Measurements from ENCODE around the gene FJX1.
A peak's percentile ranks its signal among the peaks of the same experiment; 100 is the strongest.

FJX1 gene

GRCh38 chr11:35606206-35606605 is 12.1 kb upstream of the FJX1 start:
- DNase-seq (ENCODE audit: low spot score): no peak

GRCh38 chr11:35608502-35608901 is 9.8 kb upstream of the FJX1 start:
- no peak for DNase-seq (ENCODE audit: low spot score)

GRCh38 chr11:35609656-35610055 is 8.6 kb upstream of the FJX1 start:
- no peak for DNase-seq (ENCODE audit: low spot score)

- DNase-seq (ENCODE audit: low spot score): no peak
Measured at GRCh38 chr11:35610631-35611030, 7.6 kb upstream of the FJX1 start.

- no peak for DNase-seq (ENCODE audit: low spot score)
Measured at GRCh38 chr11:35611741-35612140, 6.5 kb upstream of the FJX1 start.

- no peak for DNase-seq (ENCODE audit: low spot score)
Measured at GRCh38 chr11:35614939-35615569, 3.2 kb upstream of the FJX1 start.

- DNase-seq (ENCODE audit: low spot score): peak; percentile 35
Measured at GRCh38 chr11:35615921-35616900, 2.0 kb upstream of the FJX1 start.

- DNase-seq (ENCODE audit: low spot score): no peak
Measured at GRCh38 chr11:35617316-35617686, 959 bp upstream of the FJX1 start.

GRCh38 chr11:35618497-35619115 is 346 bp downstream of the FJX1 start:
- peak; percentile 54 for DNase-seq (ENCODE audit: low spot score)

- DNase-seq (ENCODE audit: low spot score): peak; percentile 45
Measured at GRCh38 chr11:35619116-35619854, 1.0 kb downstream of the FJX1 start.

- peak; percentile 72 for DNase-seq (ENCODE audit: low spot score)
Measured at GRCh38 chr11:35619855-35620640, 1.8 kb downstream of the FJX1 start.

- DNase-seq (ENCODE audit: low spot score): no peak
Measured at GRCh38 chr11:35620795-35621194, 2.5 kb downstream of the FJX1 start.

GRCh38 chr11:35621620-35622019 is 3.4 kb downstream of the FJX1 start:
- DNase-seq (ENCODE audit: low spot score): no peak

GRCh38 chr11:35622070-35622469 is 3.8 kb downstream of the FJX1 start:
- no peak for DNase-seq (ENCODE audit: low spot score)

- no peak for DNase-seq (ENCODE audit: low spot score)
Measured at GRCh38 chr11:35623621-35624168, 5.4 kb downstream of the FJX1 start.

- no peak for DNase-seq (ENCODE audit: low spot score)
Measured at GRCh38 chr11:35624316-35624715, 6.1 kb downstream of the FJX1 start.

GRCh38 chr11:35624781-35625180 is 6.5 kb downstream of the FJX1 start:
- no peak for DNase-seq (ENCODE audit: low spot score)

- no peak for DNase-seq (ENCODE audit: low spot score)
Measured at GRCh38 chr11:35626501-35626900, 8.2 kb downstream of the FJX1 start.

- DNase-seq (ENCODE audit: low spot score): no peak
Measured at GRCh38 chr11:35629511-35629910, 11.3 kb downstream of the FJX1 start.

- no peak for DNase-seq (ENCODE audit: low spot score)
Measured at GRCh38 chr11:35629914-35630313, 11.7 kb downstream of the FJX1 start.

- DNase-seq (ENCODE audit: low spot score): no peak
Measured at GRCh38 chr11:35631891-35632290, 13.6 kb downstream of the FJX1 start.

All from iPS-NIHi11 (cell line).